COLO668 (cell line): Measurements from ENCODE around the gene EDAR.

Experiments used
- DNase-seq: peaks from one replicate; lab custom pipeline; 2025; ENCODE audit not compliant: unreplicated experiment; lab: John Stamatoyannopoulos, UW

Gene EDAR

DNA sequence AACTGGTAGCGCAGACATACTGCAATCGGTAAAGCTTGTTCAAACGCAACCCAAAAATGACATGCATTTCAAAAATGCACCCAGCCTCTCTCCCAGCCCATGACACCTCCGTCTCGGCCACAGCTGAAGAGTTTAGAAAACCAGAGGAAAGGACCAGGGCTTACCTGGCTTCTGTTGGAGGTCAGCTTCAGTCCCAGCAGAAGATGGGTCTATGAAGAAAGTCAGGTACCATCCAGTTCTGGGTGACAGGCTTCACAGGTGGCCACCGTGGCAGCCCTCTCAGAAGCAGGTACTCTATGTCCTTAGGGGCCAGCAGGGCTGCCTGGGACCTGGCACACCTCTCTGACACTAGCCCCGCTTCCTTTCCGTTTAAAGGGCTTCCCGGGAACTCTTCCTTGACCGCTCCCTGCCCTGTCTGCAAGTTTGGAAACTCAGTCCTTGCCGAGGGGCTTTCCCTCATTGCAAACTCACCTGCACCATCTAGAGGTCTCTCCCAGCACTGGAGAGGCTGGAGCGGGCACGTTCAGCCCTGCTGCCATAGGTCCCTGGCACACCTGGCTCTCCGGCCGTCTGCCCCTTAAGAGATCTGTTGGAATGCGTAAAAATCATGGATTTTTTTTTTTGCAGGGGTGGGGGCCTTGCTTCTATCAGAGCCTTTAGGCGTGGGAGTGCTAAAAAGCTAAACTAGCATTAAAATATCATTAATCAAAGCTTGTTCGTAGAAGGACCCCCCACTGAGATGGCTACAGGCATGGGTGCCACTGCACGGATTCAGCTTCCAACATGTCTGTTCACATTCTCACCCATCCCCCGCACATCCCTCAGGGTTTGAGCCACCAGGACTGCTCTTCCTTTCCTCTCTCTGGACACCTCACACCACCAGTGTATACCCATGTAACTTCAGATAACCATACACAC, at the start of gene EDAR:
Gene EDAR, minus strand, starts transcription at position 425 of the 918 bp plus-strand sequence. CDS start 58,206 bp downstream, outside the sequence.
- DNase-seq = peak; percentile 32

DNA sequence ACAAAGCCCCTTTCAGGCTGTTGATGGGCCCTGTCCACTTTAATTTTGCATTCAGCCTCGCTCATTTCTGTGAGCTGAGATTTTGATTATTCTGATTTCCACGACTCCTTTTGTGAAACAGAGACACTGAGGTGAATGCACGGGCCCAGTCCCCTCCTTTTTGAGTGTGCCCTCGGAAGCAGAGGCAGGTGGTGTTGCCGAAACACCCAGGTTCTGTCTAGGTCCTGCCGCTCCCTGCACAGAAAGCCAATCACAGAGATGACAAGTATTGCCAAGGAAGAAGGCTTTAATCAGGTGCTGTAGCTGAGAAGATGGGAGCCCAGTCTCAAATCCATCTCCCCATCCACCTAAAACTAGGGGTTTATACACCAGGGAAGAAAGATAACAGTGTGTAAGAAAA, 44.2 kb upstream of the EDAR start:
- DNase-seq = no peak

DNA sequence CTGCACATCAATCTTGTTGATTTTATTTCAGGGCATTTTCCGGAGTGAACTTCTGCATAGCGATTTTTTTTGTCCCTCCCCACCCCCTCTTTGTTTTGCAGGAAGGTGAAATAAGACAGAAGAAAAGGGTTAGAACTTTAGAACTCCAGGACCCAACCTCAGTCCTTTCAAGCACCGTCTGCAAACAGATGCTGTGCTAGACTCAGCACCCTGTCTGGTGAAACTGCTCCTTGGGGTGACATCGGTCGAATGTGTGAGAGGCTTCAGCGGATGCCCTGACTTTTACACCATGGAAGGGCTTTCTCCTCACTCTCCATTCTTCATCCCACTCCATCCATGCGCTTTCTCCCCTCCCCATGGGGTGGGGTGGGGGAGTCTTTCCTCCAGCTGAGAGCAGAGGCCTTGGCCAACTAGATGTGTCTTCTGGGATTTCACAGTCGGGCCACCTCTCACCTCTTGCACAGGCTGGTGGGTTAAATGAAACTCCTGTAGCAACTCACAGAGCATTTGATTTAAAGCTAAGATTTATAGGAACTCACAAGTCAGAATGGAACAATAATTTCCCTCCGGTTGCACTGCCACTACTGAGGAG, 43.3 kb upstream of the EDAR start:
- no peak for DNase-seq

DNA sequence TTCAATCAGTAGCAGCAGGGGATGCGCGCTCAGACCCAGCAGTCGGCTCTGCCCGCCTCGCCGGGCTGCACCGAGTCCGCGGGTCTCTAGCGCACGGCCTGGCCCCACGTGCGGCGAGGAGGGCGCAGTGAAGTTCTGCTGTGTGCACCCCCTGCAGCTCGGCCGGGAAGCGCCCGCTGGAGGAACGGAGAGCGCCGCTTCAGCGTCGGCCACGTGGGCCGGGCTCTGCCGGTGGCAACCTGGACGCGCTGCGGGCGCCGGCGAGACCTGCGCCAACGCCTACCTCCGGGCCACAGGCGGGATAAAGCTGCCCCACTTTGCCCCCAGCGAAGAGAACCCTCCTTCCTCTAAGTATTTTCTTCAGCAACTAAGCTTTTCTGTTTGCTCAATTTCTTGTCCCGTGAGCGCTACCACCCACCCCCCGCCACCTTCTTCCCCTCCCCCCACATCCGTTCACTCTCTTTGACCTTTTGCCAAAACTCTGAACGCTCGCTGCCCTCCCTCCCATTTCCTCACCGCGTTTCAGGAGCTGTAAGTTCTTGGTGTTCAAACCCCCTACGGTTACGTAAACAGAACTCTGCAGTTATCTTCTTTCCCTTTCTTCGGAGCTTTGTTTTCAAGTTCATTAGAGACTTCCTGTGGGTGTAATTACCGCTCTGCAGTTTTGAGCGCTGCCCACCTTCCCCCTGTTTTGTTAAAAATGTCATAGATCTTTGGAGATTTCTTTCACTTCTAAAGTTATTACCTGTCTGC, 42.6 kb upstream of the EDAR start:
- DNase-seq = peak; percentile 60

DNA sequence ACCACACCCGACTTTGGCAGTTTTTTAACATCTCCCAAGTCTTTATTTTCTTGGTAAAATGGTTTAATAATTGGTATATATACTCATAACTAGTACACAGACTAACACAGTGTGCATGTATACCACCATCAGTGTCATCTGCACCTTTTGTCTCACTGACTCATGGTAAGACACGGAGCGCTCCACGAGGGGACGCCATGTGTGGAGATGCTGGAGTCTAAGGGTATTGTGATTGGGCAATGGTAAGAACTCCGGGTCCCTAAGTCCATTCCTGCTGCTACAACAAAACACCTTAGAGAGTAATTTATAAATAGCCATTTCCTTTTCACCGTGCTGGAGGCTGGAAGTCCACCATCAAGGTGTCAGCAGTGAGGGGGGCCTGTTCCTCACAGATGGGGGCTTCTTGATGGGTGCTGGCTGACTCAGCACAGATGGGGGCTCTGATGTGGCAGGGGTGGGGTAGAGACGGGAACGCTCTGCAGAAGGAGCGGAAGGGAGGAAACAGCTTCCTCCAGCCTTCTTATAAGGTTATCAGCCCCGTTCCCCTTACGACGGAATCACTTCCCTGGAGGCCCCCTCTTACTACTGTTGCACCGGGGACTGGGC, 42.0 kb upstream of the EDAR start:
- no peak for DNase-seq

DNA sequence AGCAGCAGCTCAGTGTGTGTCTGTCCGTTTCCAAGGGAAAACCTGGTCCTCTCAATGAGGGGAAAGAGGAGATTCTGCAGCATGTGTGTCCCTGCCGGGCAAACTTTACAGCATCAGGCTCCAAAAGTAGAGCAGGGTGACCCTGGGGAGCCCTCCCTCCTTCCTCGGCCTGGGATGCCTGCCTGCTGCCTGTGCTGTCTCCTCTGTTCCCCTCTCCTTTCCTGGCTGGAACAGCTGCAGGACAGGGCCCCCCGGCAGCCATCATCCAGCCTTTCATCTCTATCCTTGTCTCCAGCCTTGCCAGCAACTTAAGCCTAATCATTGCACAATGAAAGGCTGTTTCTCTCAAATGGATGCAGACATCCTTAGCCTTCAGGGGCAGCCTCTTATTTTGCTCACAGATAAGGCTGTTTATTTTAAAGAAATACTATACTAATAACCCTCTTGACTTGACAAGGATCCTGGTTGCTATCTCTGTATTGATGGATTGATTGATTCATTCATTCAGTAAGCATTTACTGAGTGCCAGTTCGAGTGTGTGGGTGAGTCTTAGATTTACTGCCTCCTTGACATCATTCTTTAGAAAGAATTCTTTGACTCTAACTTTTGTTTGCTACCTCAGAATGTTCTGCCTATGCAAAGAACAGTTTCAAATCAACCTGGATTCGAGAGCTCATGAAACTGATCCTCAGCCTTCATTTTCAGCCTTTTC, 40.6 kb upstream of the EDAR start:
- DNase-seq = no peak

DNA sequence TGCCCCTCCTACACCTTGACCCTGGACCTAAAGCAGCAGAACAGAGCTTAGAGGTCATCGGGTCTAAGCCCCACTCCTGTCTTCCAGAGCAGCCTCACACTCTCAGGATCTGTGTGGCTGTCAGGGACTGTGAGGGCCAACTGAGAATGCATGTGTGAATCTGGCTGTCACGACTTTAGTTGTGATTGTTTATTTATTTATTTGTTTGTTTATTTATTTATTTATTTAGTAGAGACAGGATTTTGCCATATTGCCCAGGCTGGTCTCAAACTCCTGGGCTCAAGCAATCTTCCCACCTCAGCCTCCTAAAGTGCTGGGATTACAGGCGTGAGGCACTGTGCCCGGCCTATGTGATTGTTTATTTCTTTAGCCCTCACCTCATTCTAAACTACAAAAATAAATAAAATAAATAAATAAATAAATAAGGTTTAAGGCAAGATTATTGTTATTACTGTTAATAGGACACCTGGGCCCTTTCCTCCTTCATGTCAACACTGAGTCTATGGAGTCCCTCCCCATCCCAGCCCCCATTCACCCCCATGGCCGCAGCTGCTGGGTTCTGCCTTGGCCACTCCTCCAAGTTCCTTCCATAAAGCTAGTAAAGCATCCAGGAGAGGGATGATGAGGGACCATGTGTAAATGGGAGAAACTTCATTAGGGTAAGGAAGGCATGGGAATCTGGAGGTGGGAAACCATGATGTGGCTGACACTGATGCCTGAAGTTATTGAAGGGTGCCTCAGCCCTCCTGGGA, 39.9 kb upstream of the EDAR start:
- no peak for DNase-seq

DNA sequence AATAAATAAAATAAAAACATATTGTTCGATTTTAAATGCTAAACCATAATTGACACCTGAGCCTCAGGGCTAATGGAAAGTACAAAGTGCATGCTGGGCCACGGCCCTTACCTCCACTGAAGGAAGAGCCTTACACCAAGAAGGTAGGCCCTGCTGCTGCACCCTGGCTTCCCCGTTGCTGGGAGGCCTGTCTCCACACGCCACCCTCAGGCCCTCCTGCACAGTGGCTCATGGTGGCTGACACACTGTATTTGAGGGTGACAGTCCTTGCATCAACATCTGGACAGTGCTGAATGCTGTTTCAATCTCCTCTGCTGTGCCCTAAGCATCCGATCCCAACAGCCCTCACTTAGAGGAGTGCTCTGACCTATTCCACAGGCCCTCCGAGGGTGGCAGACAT, 39.3 kb upstream of the EDAR start:
- no peak for DNase-seq

DNA sequence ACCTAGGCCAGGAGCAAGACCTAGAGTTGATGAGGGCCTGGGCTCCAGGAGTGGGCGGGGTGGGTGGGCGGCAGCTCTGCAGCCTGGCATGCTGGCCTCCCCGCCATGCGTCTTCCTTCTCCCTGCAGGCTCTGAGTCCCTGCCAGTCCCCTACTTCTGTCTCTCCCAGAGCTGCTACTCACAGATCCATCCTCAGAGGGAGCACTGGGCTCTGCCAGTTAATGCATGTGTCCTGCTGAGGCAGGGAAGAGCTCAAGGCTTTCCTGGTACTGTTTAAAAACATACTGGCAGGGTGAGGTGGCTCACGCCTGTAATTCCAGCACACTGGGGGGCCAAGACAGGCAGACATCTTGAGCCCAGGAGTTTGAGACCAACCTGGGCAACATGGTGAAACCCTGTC, 38.7 kb upstream of the EDAR start:
- DNase-seq = no peak

DNA sequence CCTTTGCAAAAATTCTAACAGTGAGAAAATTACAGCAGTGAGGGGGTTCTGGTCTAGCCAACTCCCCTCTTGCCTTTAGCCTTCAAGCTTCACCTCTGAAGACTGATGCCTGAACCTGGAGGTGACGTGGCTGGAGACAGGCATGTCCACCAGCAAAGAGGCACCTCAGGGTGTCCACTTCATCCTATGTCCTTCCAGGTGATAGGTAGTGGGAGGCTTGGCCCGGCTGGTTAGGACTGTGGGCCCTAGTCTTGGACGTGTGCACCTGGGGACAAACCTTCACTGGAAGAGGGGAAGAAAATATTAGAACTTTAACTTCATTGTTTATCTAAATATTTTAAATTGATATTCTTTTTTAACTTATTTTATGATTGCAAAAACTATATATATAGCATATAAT, 35.5 kb upstream of the EDAR start:
- DNase-seq = no peak

DNA sequence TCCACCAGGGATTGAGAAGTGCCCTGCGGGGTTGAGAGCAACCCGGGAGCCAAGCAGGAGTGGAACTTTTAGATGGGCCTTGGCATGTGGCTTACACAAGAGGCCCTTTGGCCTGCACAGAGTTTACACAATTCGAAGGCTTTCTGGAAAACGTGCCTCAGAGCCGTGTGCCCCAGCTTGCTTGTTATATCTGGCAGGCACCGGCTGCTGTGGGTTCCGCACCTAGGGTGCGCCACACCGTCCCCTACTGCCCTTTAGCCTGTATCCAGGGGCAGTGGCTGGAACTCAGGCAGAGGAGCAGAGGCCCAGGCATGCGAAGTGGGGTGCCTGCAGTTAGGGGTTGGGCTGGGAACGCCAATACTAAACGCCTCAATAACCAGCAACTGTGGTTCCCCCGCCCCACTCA, 32.9 kb upstream of the EDAR start:
- no peak for DNase-seq

DNA sequence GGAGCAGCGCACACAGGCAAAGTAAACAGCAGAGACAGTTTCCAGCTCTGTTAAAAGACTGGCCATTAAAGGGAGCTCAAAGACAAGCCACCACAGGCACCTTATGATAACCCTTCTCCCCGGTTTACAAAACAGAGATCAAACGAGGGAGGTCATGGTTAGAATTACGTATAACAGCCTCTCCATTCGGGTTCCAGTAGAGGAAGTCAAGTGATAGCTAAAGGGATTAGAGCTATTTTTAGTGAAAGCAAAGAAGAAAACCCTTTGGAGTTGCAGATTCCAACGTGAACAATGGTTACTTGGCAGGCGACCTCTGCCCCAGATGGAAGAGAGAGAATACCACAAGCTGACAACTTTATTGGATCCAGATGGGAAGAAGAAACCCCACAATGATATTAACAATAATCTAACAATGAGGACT, 31.2 kb upstream of the EDAR start:
- no peak for DNase-seq

DNA sequence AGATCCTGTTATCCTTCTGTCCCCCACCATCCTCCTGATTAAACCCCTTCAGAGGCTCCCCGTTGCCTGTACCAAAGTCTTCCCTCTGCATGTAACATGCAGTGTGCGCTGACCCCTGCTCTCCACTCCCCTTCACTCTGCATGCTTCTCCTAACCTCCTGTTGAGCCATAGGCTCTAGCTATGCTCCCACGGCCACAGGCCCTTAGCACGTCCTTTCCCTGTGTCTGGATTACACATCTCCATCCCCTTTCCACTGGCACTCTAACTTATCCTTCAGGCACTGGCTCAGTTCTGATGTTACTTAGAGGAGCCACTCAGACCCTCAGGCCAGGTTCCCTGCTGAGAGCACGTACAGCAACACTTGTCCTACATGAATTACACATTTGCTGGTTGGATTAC, 29.4 kb upstream of the EDAR start:
- DNase-seq = no peak

DNA sequence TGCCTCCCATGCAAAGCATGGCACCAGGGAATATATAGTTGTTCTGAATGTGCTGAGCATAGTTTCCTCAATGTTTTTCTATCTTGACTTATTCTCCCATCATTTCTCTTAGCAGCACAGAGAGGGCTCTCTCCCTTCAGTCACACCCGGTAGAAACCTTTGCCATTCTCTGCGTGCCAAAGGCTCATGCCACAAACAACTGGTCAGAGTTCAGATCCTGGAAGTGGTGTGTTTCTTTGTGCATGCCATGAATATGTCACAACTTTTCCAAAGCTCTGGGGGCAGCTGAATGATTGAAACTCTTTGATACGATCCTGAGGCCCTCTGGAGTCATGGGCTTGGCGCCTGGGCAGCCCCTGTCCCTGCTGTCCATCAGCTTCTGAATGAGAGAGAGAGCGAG, 28.0 kb upstream of the EDAR start:
- DNase-seq = no peak

DNA sequence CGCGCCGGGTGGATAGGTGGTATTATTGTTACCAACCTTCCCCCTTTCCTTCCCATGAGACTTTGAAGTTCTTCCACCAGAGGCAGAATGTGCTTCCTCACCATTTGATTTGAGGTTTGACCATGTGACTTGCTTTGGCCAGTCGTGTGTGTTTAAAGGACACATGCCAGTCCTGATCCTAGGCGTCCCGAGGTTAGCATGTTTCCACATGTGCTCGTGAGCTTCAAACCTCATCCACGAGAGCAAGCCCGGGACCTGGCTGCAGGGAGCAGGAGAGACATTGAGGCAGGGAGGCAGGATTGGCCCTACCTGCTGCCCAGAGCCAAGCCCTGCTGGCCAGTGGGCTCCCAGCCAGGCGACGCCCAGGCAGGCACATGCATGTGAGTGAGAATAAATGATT, 27.4 kb upstream of the EDAR start:
- DNase-seq = no peak

DNA sequence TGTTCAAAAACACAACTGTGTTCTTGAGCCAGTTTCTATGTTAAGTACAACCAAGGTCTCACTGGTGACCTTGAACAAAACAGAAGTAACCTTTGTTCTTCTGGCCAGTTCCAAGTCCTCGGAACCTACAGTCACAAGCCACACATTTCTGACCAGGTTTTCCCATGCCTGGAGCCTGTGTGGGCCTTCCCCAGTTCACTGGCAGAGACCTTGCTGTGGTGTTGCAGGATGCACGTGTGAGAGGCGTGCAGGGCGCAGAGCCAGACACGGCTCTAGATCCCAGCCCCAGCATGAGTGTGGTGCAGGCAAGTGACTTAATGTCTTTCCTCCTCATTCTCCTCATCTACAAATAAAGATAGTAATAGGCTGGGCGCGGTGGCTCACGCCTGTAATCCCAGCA, 25.5 kb upstream of the EDAR start:
- no peak for DNase-seq

DNA sequence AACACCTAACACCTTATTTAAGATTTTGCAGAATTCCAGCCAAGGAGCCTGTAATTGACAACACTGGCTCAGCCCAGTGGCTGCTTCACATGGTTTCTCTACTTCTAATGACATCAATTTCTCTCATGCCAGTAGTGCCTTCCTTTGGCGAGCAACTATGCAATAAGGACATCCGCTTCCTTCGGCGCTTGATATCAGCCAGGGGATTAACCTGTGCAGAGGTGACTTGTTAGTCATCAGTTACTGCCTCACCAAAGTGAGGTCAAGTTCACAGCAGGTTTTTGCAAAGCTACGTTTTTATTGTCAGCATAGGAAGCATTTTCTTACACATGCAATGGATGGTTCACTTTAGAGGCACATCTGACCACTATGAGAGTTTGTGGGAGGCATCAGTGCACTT, 24.0 kb upstream of the EDAR start:
- DNase-seq = no peak

DNA sequence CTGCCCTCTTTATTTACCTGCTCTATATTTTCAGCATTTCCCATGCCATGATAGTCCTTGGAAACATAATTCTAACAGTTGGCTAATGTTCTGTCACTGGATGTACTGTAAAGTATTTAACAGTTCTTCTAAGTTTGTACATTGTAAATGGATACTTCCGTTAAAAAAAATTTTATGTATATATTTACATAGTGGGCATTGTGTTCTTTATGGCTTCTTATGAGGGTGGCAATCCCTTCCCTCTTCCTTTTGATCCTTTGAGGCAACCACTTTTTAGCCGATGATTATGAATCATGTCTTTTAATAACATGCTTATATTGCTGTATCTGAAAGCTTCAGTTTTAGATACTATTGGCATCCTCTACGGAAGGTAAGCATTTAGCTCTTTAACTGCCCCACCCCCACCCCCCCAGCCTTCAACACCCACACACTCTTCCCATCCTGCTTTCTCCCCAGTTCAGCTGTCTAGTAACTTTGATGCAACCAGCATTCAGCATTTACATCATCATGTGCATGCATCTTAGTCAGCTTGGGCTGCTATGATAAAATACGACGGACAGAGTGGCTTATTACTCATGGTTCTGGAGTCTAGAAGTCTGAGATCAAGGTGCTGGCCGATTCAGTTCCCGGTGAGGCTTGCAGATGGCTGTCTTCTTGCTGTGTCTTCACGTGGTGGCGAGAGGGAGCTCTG, 21.0 kb upstream of the EDAR start:
- no peak for DNase-seq

DNA sequence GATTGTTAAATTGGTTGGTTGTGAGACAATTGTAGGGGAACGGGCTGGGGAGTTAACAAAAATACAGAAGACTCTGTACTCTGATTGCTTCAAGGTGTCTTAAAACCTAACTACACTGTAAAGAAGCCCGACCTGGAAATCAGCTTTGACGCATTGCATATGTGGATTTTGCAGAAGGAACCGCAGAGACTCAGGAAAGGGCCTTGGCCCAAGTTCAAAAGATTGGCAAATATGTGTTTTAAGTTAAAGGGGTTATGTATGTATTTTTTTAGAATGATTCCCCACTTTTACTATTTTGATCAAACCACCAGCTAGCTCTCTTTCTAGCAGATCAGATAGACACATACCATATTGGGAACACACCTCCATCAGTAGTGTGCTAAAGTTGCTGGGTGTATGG, 18.0 kb upstream of the EDAR start:
- no peak for DNase-seq
